NCI-H1092 treated with DMSO at 0.1 percent for 48 hours (cell line): ENCODE measurements around the gene SNED1.
A peak's percentile ranks its signal among the peaks of the same experiment; 100 is the strongest.
"Not testable (repeated sequence)": the region's sequence is repeated elsewhere in the genome, so short reads cannot be mapped to it uniquely, and the experiment has no call there.

Source experiments
- DNase-seq: peaks from one replicate; lab custom pipeline; 2025; lab: John Stamatoyannopoulos, UW

Gene SNED1

GRCh38 chr2:240972636-240973521, 25.5 kb upstream of the SNED1 start:
- peak; percentile 55 for DNase-seq

- no peak for DNase-seq
Measured at GRCh38 chr2:240974771-240975572, 23.4 kb upstream of the SNED1 start.

GRCh38 chr2:240975903-240976302, 22.5 kb upstream of the SNED1 start:
- DNase-seq, result not testable (repeated sequence)

GRCh38 chr2:240981280-240981679, 17.1 kb upstream of the SNED1 start:
- no peak for DNase-seq

DNA sequence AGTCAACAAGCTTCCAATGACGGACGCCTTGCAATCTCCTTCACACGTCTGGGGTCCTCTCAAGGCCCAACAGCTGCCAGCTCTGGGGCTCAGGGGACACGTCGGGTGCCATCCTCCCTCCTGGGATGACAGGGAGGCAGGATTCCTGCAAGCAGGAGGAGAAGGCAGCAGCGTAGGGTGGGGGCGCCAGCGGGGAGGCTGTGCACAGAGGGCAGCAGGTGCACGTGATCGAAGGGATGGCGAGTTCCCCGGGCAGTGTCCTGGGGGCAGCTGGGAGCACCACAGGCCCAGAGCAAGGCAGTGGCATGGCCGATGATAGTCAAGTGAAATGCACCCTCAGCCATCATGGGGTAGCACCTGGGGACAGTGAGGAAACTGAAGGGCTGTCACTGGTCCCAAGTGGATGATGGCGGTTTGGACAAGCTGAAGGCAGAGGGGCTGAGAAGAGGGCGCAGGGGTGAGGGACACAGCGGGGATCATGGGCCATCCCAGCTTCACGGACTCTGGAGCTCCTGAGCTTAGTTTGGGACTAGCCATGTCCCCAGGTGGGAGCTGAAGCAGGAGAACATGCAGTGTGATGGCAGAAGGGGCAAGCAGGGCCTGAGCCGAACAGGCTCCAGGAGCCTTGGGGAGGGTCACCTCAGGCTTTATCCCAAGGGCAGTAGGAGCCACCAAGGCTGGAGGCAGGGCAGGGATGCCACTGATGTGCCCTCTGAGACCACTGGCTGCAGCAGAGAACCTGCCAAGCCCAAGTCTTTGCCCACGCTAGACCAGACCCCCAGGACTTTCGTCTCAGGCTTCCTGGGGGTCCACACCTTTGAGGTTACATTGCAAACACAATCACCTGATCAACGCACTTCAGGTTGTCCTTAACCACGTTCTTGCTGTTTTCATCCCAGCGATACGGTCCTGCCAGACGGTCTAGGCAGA, 16.3 kb upstream of the SNED1 start:
- DNase-seq, result no peak

DNA sequence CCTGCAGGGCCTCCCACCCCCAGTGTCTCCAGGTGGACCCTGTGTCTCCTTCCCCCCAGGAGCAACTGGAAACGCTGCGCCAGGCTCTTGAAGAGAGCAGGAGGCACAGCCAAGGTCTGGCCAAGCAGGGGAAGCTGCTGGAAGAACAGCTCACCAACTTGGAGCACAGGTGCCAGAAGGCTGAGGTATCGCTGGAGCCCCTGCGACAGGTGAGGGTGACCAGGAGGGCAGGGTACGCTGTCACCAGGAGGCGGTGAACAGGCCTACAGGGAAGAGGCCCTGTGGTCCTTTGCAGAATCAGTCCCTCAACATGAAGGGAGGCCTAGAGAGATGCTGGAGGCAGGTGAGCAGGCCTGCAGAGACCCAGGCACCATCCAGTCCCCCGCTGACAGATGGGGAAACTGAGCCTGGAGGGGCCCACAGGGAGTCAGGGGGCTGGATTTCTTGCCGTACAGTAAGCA, 15.6 kb upstream of the SNED1 start:
- DNase-seq, result no peak

GRCh38 chr2:240983361-240983995, 14.9 kb upstream of the SNED1 start:
- peak; percentile 38 for DNase-seq

GRCh38 chr2:240983996-240984498, 14.4 kb upstream of the SNED1 start:
- DNase-seq, result no peak

DNA sequence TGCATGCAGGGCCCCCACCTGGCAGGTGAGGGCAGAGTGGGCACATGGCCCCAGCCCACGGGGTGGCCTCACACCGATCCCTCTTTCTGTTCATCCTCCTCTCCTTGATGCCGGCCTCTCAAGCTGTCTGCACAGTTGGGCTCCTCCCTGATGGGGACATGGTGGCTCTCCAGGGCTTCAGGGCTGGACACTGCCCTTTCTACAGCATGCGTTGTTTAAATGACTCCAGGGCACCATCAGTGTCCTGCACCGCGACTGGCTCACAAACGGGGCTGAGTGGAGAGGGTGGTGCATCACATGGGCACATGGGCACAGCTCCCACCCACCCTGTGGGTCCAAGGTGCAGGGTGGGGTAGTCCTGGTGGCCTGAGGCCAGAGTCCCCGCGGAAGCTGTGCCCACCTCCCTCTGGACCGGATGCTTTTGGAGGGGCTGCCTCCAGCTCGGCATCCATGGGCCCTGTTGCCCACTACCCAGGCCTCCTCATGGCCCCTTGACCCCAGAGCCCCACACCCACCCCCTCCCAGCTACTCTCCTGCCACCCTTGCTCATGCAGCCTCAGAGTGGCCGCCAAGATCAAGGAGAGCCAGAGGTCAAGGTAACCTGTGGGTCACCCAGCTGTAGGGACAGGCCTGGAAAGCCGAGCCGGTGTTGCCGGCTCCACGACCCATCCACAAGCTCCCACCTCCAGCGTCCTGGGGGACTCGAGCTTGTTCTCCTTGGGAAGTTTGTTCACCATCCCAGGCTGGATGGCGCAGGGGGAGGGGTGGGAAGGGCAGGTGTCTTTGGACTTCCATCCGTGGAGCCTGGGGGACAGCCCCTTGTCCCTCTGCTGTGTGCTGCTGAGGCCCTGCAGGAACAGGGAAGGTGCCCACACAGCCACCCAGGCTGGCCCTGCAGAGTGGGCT, 12.3 kb upstream of the SNED1 start:
- no peak for DNase-seq

GRCh38 chr2:240986787-240987411, 11.5 kb upstream of the SNED1 start:
- no peak for DNase-seq

DNA sequence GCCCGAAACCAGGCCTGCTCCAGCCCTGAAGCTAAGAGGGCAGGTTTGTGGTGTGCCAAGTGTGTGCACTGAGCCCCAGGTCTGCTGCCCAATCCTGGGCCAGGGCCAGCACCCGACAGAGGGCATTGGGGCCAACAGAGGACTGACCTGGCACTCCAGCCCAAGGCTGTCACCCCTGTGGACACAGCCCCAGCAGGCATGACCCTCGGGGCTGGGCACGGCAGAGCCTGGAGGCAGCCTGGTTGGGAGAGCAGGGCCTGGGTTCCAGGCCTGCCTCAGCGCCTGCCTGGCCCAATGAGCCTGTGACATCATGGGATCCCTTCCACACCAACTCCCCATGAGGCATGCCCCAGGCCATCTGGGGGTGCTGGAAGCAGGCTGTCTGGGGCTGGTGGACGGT, 10.8 kb upstream of the SNED1 start:
- DNase-seq, result no peak

- DNase-seq, result no peak
Measured at GRCh38 chr2:240988146-240988545, 10.3 kb upstream of the SNED1 start.

- DNase-seq, result no peak
Measured at GRCh38 chr2:240988571-240989271, 9.7 kb upstream of the SNED1 start.

GRCh38 chr2:240989451-240990265, 8.8 kb upstream of the SNED1 start:
- no peak for DNase-seq

DNA sequence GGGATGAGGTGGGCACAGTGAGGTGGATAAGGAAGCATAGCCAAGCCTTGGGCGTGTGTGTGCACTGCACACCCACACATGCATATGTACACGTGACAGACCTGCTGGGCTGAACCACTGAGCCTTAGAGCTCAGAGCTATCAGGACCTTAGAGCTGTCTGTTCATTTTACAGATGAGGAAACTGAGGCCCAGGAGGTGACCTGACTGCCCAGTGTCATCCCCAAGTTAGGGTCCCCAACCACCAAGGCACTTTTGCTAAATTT, 8.2 kb upstream of the SNED1 start:
- DNase-seq, result no peak

DNA sequence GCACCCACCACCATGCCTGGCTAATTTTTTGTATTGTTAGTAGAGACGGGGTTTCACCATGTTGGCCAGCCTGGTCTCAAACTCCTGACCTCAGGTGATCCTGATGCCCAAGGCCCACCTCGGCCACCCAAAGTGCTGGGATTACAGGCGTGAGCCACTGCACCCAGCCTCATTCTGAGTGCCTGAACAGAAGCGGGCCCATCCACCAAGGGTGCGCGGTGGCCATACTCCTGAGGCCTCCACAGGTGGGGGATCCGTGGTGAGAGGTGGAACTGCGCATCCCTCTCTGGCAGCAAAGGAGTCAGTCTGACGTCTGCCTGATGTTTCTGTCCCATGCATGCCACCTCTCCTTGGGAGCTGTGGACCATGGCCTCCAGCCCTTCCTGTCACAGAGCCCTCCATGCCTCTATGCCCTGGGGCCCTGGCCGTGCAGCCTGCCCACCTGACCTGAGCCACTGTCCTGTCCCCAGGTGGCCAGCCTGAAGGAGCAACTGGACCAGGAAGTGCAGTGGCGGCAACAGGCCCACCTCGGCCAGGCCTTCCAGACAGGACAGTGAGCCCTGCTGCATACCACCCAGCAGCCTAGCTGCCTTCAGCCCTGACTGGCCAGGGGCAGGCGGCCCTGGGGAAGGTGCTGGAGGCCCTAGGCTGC, 7.6 kb upstream of the SNED1 start:
- no peak for DNase-seq

DNA sequence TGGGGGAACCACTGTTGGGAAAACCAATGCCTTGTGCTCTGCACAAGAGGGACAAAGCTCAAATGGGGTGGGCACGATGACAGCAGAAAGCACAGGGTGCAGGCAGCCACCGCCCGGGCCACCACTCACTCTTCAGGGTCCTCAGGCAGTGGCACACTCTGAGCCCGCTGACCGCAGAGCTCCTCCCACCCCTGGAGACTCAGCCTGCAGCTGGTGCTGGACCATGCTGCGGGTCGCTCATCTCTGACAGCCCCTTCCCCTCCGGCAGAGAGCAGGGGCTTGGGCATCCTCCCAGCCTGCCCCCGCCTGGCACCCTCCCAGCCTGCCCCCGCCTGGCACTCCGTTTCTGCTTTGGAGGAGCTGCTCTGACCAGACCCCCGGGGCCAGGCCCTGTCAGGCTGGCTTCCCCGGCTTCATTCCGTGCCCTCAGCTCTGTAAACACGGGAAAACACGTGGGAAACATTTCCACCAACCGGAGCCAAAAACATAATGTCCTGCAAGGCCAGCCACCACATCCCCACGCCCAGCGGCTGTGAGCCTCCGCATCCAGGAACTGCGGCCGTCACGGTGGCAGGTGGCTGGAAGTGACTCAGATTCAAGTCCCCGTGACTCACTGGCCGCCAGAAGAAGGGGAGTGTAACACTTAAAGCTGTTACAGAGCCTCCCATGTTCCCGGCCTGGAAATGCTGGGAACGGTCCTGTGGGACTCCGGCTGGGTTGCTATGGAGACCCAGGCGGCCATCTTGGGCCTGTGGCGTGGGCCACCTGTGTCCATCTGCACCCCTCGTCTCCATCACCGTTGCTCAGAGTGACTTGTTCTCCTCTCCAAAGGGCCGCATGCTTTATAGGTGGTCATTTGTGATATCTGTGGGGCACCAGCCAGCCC, 6.8 kb upstream of the SNED1 start:
- peak; percentile 27 for DNase-seq
